Adrenal gland (tissue), 12 donors: ENCODE measurements around the gene RASA3. TPM values are rescaled to one million over a fixed set of nuclear protein-coding genes. Genes with fewer than 3 reads are reported as not detected.
"Not testable (repeated sequence)": the region's sequence is repeated elsewhere in the genome, so short reads cannot be mapped to it uniquely, and the experiment has no call there.

Experiments
- DNase-seq, 7 donors: peaks; one replicate each; pipeline ENCODE4 v3.0.0-alpha.2; 2019 to 2020
- H3K27ac ChIP-seq, 5 donors: fragments of 200-600 bp; sonication (generic) in 4 of 5; 1 replicate in 3 of 5; 2 replicates in 2 of 5; pipeline versions ENCODE4 v1.5.1 to v1.8.0; 2016 to 2020; ENCODE audit warnings: mild to moderate bottlenecking in 1 of 5
- H3K27me3 ChIP-seq: fragments of 200-600 bp; 2 replicates; pipeline ENCODE4 v1.8.0; 2021
- H3K36me3 ChIP-seq, 2 donors: fragments of 200-600 bp; replicated peaks in 1 of 2; 1 replicate in 1 of 2; 2 replicates in 1 of 2; pipeline versions ENCODE4 v1.5.1 to v1.8.0; 2018 to 2022
- H3K4me1 ChIP-seq, 2 donors: fragments of 200-600 bp; replicated peaks in 1 of 2; 1 replicate in 1 of 2; 2 replicates in 1 of 2; pipeline versions ENCODE4 v1.5.1 to v1.8.0; 2018 to 2021
- H3K4me3 ChIP-seq, 4 donors: fragments of 200-600 bp; sonication (generic) in 3 of 4; one replicate each; pipeline ENCODE4 v1.5.1; 2016 to 2018
- H3K9me3 ChIP-seq, 3 donors: fragments of 200-600 bp; sonication (generic) in 1 of 3; replicated peaks in 1 of 3; 1 replicate in 2 of 3; 2 replicates in 1 of 3; pipeline versions ENCODE4 v1.5.1 to v1.8.0; 2016 to 2021
- POLR2A ChIP-seq, 2 donors: fragments of 450-650 bp; IDR thresholded peaks; one replicate each; pipeline ENCODE4 v1.6.1; 2017; ENCODE audit warnings: antibody characterized with exemption in 2 of 2, mild to moderate bottlenecking in 2 of 2, moderate library complexity in 1 of 2
- WGBS, 4 donors: extraction: QIAGEN DNeasy Blood & Tissue Kit in 2 of 4; methylation state at CpG; one replicate each; pipeline versions ENCODE4 v1.1.5 to v1.1.7; 2013 to 2017; 5-methylcytosine and 5-hydroxymethylcytosine counted together
- intact Hi-C, 2 donors: fragments of 100-400 bp; cut with DNase I; formaldehyde crosslinking; loops; one replicate each; pipeline versions ENCODE4 v1.14.1 to v1.15.0; 2022 to 2023
- polyA plus RNA-seq, 3 donors: library from polyadenylated mRNA; stranded (reverse); fragments of 200-250 nt in 2 of 3; fragments of 350-450 nt in 1 of 3; fragmentation: Illumina TruSeq in 1 of 3; extraction: RNeasy Lipid Tissue Mini Kit (QIAGEN cat#74804) in 1 of 3; gene quantifications; one replicate each; pipeline ENCODE4 v1.2.3, GENCODE V29; 2013 to 2014
- total RNA-seq, 9 donors: library from RNA; depleted of rRNA in 4 of 9; stranded (reverse); fragments of >200 nt in 4 of 9; fragments of 120-200 nt in 1 of 9; fragmentation: NEBNext Ultra II Directional in 1 of 9; extraction: Animal tissue kit (Norgen Biotek cat#: 25700) in 1 of 9; gene quantifications; one replicate each; pipeline versions ENCODE4 v1.1.0 to v1.2.4, GENCODE V29; 2013 to 2023
- TF ChIP-seq, protein P1 (sequence below), 6 experiments: fragments of 450-650 bp in 4 of 6; fragments of 200-600 bp in 2 of 6; sonication (generic) in 1 of 6; IDR thresholded peaks; 1 replicate in 5 of 6; 2 replicates in 1 of 6; pipeline versions ENCODE4 v1.5.1 to v1.8.0; 2016 to 2021; ENCODE audit warnings: antibody characterized with exemption in 6 of 6, mild to moderate bottlenecking in 2 of 6, moderate library complexity in 1 of 6
- donor health status: healthy with polysubstance abuse.
- donor health status: Bipolar disorder and iron deficiency.
- donor health status: DM: yes; HTN: yes; CAD: no.
- donor health status: DM: no; HTN: no; CAD: no.
- donor health status: DM: no; HTN: no; CAD: no.
- donor health status: DM: yes; HTN: yes; CAD: no.

Gene RASA3
- total and polyA plus RNA-seq, 12 donors = 2.2 to 11.7 (median 7.3) TPM

DNA sequence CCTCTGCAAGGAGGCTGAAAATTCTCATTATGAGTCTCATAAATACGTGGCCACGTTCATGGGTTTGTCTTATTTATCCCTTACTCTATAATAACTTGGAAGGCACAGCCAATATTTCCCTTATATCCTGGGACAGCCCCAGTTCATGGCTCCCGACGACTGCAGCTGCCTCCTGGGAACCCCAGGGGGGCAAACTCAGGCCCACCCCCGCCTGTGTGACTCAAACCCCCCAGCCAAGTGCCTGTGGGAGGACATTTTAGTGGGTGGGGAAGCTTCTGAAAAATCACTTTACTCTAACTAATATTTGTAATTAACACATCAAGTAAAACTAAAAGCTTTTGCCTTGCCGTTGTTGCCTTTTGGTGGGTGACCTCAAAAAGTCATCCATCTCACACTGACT, 14.3 kb downstream of the RASA3 start:
- no peaks in the 10 kb centered on the region for H3K27me3 ChIP-seq
- H3K4me3 ChIP-seq = no peak overlapping the region
- H3K36me3 ChIP-seq = no peaks in the 10 kb centered on the region
- TF ChIP-seq, protein P1, sequence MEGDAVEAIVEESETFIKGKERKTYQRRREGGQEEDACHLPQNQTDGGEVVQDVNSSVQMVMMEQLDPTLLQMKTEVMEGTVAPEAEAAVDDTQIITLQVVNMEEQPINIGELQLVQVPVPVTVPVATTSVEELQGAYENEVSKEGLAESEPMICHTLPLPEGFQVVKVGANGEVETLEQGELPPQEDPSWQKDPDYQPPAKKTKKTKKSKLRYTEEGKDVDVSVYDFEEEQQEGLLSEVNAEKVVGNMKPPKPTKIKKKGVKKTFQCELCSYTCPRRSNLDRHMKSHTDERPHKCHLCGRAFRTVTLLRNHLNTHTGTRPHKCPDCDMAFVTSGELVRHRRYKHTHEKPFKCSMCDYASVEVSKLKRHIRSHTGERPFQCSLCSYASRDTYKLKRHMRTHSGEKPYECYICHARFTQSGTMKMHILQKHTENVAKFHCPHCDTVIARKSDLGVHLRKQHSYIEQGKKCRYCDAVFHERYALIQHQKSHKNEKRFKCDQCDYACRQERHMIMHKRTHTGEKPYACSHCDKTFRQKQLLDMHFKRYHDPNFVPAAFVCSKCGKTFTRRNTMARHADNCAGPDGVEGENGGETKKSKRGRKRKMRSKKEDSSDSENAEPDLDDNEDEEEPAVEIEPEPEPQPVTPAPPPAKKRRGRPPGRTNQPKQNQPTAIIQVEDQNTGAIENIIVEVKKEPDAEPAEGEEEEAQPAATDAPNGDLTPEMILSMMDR (IDR thresholded peaks at IDR 0.05) = no peak
- TF ChIP-seq POLR2A (IDR thresholded peaks at IDR 0.05) = no peak
- H3K27ac ChIP-seq = peak overlapping the region in 2 of 5 donors; percentile 71 to 91
- WGBS, 4 donors = 58 to 76% (median 69%) methylated on average over 5 to 6 of the region's 6 CpGs
- intact Hi-C loops = no loop called here
- no peaks in the 10 kb centered on the region for H3K9me3 ChIP-seq
- no peaks in the 10 kb centered on the region for H3K4me1 ChIP-seq
- no peak for DNase-seq

DNA sequence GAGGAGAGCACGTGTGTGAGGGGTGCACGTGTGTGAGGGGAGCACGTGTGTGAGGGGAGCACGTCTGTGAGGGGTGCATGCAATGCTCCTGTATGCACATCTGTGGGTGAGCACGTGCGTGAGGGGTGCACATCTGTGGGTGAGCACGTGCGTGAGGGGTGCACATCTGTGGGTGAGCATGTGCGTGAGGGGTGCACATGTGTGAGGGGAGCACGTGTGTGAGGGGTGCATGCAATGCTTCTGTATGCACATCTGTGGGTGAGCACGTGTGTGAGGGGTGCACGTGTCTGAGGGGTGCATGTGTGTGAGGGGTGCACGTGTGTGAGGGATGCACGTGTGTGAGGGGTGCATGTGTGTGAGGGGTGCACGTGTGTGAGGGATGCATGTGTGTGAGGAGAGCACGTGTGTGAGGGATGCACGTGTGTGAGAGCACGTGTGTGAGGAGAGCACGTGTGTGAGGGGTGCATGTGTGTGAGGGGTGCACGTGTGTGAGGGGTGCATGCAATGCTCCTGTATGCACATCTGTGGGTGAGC, 15.0 kb downstream of the RASA3 start:
- 81 to 90% (median 84%) methylated on average over 17 to 20 of the region's 20 CpGs for WGBS, 4 donors
- H3K9me3 ChIP-seq, DNase-seq, H3K27ac ChIP-seq, H3K4me1 ChIP-seq, H3K27me3 ChIP-seq, H3K4me3 ChIP-seq, H3K36me3 ChIP-seq, intact Hi-C loops: not testable (repeated sequence)

DNA sequence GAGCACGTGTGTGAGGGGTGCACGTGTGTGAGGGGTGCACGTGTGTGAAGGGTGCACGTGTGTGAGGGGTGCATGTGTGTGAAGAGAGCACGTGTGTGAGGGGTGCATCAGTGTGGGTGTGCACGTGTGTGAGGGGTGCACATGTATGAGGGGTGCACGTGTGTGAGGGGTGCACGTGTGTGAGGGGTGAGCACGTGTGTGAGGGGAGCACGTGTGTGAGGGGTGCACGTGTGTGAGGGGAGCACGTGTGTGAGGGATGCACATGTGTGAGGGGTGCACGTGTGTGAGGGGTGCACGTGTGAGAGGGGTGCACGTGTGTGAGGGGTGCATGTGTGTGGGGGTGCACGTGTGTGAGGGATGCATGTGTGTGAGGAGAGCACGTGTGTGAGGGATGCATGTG, 15.7 kb downstream of the RASA3 start:
- TF ChIP-seq, protein P1 (IDR thresholded peaks at IDR 0.05) = no peak
- TF ChIP-seq POLR2A (IDR thresholded peaks at IDR 0.05) = no peak
- no peaks in the 10 kb centered on the region for H3K27me3 ChIP-seq
- intact Hi-C loops = no loop called here
- H3K4me1 ChIP-seq = no peaks in the 10 kb centered on the region
- H3K36me3 ChIP-seq = no peaks in the 10 kb centered on the region
- 81 to 84% (median 82%) methylated on average over 16 to 17 of the region's 17 CpGs for WGBS, 4 donors
- H3K9me3 ChIP-seq = no peaks in the 10 kb centered on the region
- no peak overlapping the region for H3K4me3 ChIP-seq
- peak in 3 of 7 donors; percentile 0 to 17 (median 2) for DNase-seq
- no peak overlapping the region for H3K27ac ChIP-seq

DNA sequence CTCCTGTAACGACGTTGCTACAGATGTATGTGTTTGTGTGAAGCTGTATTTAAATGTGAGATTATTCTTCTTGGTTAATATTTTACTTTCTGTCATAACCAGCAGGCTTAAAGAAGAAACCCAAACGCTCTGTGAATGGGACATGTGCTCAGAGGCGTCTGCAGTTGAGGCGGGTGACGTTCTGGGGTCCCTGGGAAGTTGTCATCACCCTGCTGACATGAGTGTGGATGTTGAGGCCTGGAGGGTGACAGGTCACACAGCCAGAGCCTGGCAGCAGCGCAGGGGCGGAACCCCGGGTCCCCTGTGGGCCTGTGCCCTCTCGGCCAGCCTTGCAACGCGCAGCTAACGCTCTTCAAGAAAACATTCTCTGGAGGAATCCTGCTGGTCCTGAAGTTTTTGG, 16.6 kb downstream of the RASA3 start:
- whole genome bisulfite sequencing, 4 donors = 77 to 85% (median 81%) methylated on average over 9 to 13 of the region's 13 CpGs
- H3K27ac ChIP-seq = peak overlapping the region in 2 of 5 donors; percentile 24 to 65
- H3K9me3 ChIP-seq = no peaks in the 10 kb centered on the region
- DNase-seq = peak in 2 of 7 donors; percentile 10 to 30
- no peaks in the 10 kb centered on the region for H3K4me1 ChIP-seq
- no peaks in the 10 kb centered on the region for H3K27me3 ChIP-seq
- H3K36me3 ChIP-seq = no peaks in the 10 kb centered on the region
- no peak for TF ChIP-seq POLR2A (IDR thresholded peaks at IDR 0.05)
- TF ChIP-seq, protein P1 (IDR thresholded peaks at IDR 0.05) = no peak
- intact Hi-C loops = no loop called here
- no peak overlapping the region for H3K4me3 ChIP-seq

DNA sequence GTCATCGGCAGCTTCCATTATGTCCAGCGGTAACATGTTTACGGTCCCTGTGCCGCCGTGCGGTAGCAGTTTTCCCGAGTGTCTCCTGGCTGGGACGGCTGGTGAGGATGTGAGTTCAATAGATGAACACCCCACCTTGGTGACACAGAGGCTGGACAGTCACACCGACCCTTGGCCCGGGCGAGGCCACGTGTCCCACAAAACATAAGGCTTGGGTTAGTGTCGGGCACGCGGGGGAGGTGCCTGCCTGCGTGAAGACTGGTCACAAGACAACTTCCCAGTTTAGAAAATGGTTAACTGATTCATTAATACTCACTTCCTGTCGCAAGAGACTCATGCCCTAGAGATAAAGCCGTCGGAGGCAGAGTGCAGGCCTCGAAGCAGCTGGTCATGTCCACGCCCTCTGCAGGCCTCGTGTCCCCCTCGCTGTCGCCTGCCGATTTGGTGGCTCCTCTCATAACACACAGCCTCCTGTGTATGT, 17.2 kb downstream of the RASA3 start:
- Histone ChIP-seq H3K36me3 (no peaks in the 10 kb centered on the region), H3K27me3 (no peaks in the 10 kb centered on the region), H3K9me3 (no peaks in the 10 kb centered on the region), H3K4me1 (no peaks in the 10 kb centered on the region), H3K4me3 (no peak overlapping the region), H3K27ac (peak overlapping the region in 2 of 5 donors; percentile 41 to 65)
- WGBS, 4 donors = 66 to 74% (median 72%) methylated on average over 24 to 25 of the region's 25 CpGs
- intact Hi-C loops = no loop called here
- peak in 6 of 7 donors; percentile 14 to 66 (median 48) for DNase-seq
- TF ChIP-seq POLR2A (IDR thresholded peaks at IDR 0.05) = no peak
- TF ChIP-seq, protein P1 (IDR thresholded peaks at IDR 0.05) = no peak

DNA sequence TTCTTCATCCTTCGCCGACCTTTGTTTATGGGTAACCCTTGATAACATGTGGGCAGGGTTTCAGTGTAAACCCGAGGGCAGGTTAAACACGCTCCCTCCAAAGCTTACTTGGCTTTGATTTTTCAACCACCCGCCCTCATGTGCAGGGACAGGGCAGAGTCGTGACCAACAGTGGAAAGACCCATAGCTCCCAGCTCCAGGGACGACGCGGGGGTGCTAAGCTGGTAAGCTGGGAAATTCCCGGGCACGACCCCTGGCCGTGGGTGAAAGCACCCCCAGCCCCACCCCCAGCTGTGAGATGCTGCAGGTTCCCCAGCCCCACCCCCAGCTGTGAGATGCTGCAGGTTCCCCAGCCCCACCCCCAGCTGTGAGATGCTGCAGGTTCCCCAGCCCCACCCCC, 17.8 kb downstream of the RASA3 start:
- H3K27me3 ChIP-seq, H3K4me1 ChIP-seq, H3K4me3 ChIP-seq, H3K9me3 ChIP-seq, intact Hi-C loops, H3K36me3 ChIP-seq: not testable (repeated sequence)
- DNase-seq = peak in 3 of 7 donors; percentile 7 to 39 (median 10)
- H3K27ac ChIP-seq = peak overlapping the region in 1 of 5 donors; percentile 65
- 79 to 89% (median 81%) methylated on average over 12 of the region's 12 CpGs for WGBS, 4 donors
